SK-N-SH (cell line): ENCODE results near the gene NBEA. TPM values are rescaled to one million over a fixed set of nuclear protein-coding genes. Genes with fewer than 3 reads are reported as not detected.

Experiments used
- CTCF ChIA-PET: fragments of 300-600, 350-600 bp; formaldehyde crosslinking; extraction: SDS; loops from one replicate; lab custom pipeline; 2021; lab: Yijun Ruan, JAX
- POLR2A ChIA-PET: fragments of 350-600 bp; sonication (Branson Sonifier 250); formaldehyde crosslinking; extraction: SDS; loops from one replicate; lab custom pipeline; 2020; ENCODE audit warnings: antibody characterized with exemption, inconsistent platforms; lab: Yijun Ruan, JAX
- DNase-seq: peaks from one replicate; pipeline ENCODE4 v3.0.0; 2012
- H2AFZ ChIP-seq: fragments of 200-600 bp; sonication (generic); 2 replicates; pipeline ENCODE4 v1.8.1; 2016; ENCODE audit warnings: antibody characterized with exemption, mild to moderate bottlenecking, low read depth
- H3F3A ChIP-seq: fragments of 200-600 bp; sonication (generic); replicated peaks from 2 replicates; pipeline ENCODE3; 2016; ENCODE audit warnings: antibody characterized with exemption, mild to moderate bottlenecking; ENCODE audit not compliant: insufficient read depth
- H3K27ac ChIP-seq, 2 experiments: fragments of 200-500 bp in 1 of 2; fragments of 200-600 bp in 1 of 2; sonication (Bioruptor generic) in 1 of 2; sonication (generic), shearing (Covaris generic) in 1 of 2; 2 replicates each; pipeline versions ENCODE4 v1.5.1 to v1.6.1; 2014 to 2016; ENCODE audit warnings: low read depth in 2 of 2, inconsistent platforms in 1 of 2, low read length in 1 of 2, mild to moderate bottlenecking in 1 of 2, mixed read lengths in 1 of 2
- H3K27me3 ChIP-seq: fragments of 200-600 bp; sonication (generic), shearing (Covaris generic); 2 replicates; pipeline ENCODE4 v1.6.1; 2016; ENCODE audit warnings: mixed run types; ENCODE audit not compliant: insufficient read depth
- H3K36me3 ChIP-seq, 2 experiments: fragments of 200-500 bp in 1 of 2; fragments of 200-600 bp in 1 of 2; sonication (Bioruptor generic) in 1 of 2; sonication (generic) in 1 of 2; replicated peaks in 1 of 2; 2 replicates each; pipeline versions ENCODE3 to v1.5.1; 2014 to 2016; ENCODE audit warnings: low read length in 1 of 2, mild to moderate bottlenecking in 1 of 2; ENCODE audit not compliant: insufficient read depth in 2 of 2, control insufficient read depth in 1 of 2
- H3K4me1 ChIP-seq, 2 experiments: fragments of 200-500 bp in 1 of 2; fragments of 200-600 bp in 1 of 2; sonication (Bioruptor generic) in 1 of 2; sonication (generic), shearing (Covaris generic) in 1 of 2; 2 replicates each; pipeline versions ENCODE4 v1.5.1 to v1.6.1; 2014 to 2016; ENCODE audit warnings: low read depth in 1 of 2, low read length in 1 of 2, mixed run types in 1 of 2; ENCODE audit not compliant: insufficient read depth in 2 of 2, control insufficient read depth in 1 of 2
- H3K4me2 ChIP-seq: fragments of 200-600 bp; sonication (generic), shearing (Covaris generic); 2 replicates; pipeline ENCODE4 v1.6.1; 2017; ENCODE audit warnings: mixed run types
- H3K4me3 ChIP-seq, 2 experiments: fragments of 200-500 bp in 1 of 2; fragments of 200-600 bp in 1 of 2; sonication (Bioruptor generic) in 1 of 2; sonication (generic), shearing (Covaris generic) in 1 of 2; 2 replicates each; pipeline versions ENCODE4 v1.5.1 to v1.8.1; 2014 to 2016; ENCODE audit warnings: low read depth in 2 of 2, inconsistent platforms in 1 of 2, low read length in 1 of 2, mild to moderate bottlenecking in 1 of 2, mixed read lengths in 1 of 2, moderate library complexity in 1 of 2
- H3K79me2 ChIP-seq: fragments of 200-600 bp; sonication (generic); 2 replicates; pipeline ENCODE4 v1.8.1; 2017; ENCODE audit warnings: mild to moderate bottlenecking; ENCODE audit not compliant: insufficient read depth
- H3K9ac ChIP-seq: fragments of 200-600 bp; sonication (generic); 2 replicates; pipeline ENCODE4 v1.6.1; 2017; ENCODE audit warnings: mixed run types
- H3K9me2 ChIP-seq: fragments of 200-600 bp; sonication (generic); 2 replicates; pipeline ENCODE4 v1.6.1; 2017; ENCODE audit warnings: mixed run types
- H3K9me3 ChIP-seq: fragments of 200-600 bp; sonication (generic); 2 replicates; pipeline ENCODE4 v1.6.1; 2017; ENCODE audit warnings: mixed run types, mild to moderate bottlenecking, moderate library complexity
- H4K20me1 ChIP-seq: fragments of 200-600 bp; sonication (generic); 2 replicates; pipeline ENCODE4 v1.6.1; 2017; ENCODE audit warnings: mild to moderate bottlenecking, mixed run types; ENCODE audit not compliant: insufficient read depth
- CHD2 ChIP-seq: fragments of 150-350 bp; IDR thresholded peaks from 2 replicates; pipeline ENCODE4 v1.6.1; 2018; ENCODE audit warnings: low read length; ENCODE audit not compliant: partially characterized antibody
- EZH2phosphoT487 ChIP-seq: fragments of 200-600 bp; sonication (generic); IDR thresholded peaks from 2 replicates; pipeline ENCODE4 v1.6.1; 2017; ENCODE audit warnings: low read depth, mixed run types, mild to moderate bottlenecking, antibody characterized with exemption, moderate library complexity, borderline replicate concordance
- FOXM1 ChIP-seq: IDR thresholded peaks from 2 replicates; pipeline ENCODE4 v1.4.0; 2012; ENCODE audit warnings: low read depth, mild to moderate bottlenecking
- GABPA ChIP-seq: IDR thresholded peaks from 2 replicates; pipeline ENCODE4 v1.4.0; 2012; ENCODE audit warnings: low read depth, mild to moderate bottlenecking
- IRF3 ChIP-seq: fragments of 150-350 bp; IDR thresholded peaks from 2 replicates; pipeline ENCODE4 v1.6.1; 2016; ENCODE audit warnings: mild to moderate bottlenecking, low read depth, low read length
- JUND ChIP-seq: IDR thresholded peaks from 2 replicates; pipeline ENCODE4 v1.4.0; 2012
- MAX ChIP-seq: IDR thresholded peaks from 2 replicates; pipeline ENCODE4 v1.4.0; 2012; ENCODE audit warnings: low read depth
- NFIC ChIP-seq: IDR thresholded peaks from 2 replicates; pipeline ENCODE4 v1.4.0; 2012; ENCODE audit warnings: borderline replicate concordance
- NRF1 ChIP-seq: IDR thresholded peaks from 2 replicates; pipeline ENCODE4 v1.6.1; 2012; ENCODE audit warnings: low read depth, mild to moderate bottlenecking, low read length
- PBX3 ChIP-seq: IDR thresholded peaks from 2 replicates; pipeline ENCODE4; 2012
- POLR2AphosphoS5 ChIP-seq: IDR thresholded peaks from 2 replicates; pipeline ENCODE4 v1.6.1; 2012; ENCODE audit warnings: low read depth, low read length
- RCOR1 ChIP-seq: fragments of 150-350 bp; IDR thresholded peaks from 2 replicates; pipeline ENCODE4 v1.6.1; 2017; ENCODE audit warnings: antibody characterized with exemption, low read length
- RFX5 ChIP-seq: IDR thresholded peaks from 2 replicates; pipeline ENCODE4 v1.6.1; 2012; ENCODE audit warnings: mild to moderate bottlenecking, improper control_type of control experiment, low read length
- RXRA ChIP-seq: IDR thresholded peaks from 2 replicates; pipeline ENCODE4 v1.4.0; 2012; ENCODE audit warnings: low read depth, mild to moderate bottlenecking, borderline replicate concordance
- SIN3A ChIP-seq: IDR thresholded peaks from 2 replicates; pipeline ENCODE4 v1.6.1; 2012; ENCODE audit warnings: low read depth, mild to moderate bottlenecking, low read length, moderate library complexity, borderline replicate concordance
- TAF1 ChIP-seq: IDR thresholded peaks from 2 replicates; pipeline ENCODE4 v1.6.1; 2012; ENCODE audit warnings: low read depth, mild to moderate bottlenecking, low read length, moderate library complexity, borderline replicate concordance
- TCF12 ChIP-seq: IDR thresholded peaks from 2 replicates; pipeline ENCODE4 v1.4.0; 2012
- USF1 ChIP-seq: IDR thresholded peaks from 2 replicates; pipeline ENCODE4 v1.4.0; 2012; ENCODE audit warnings: low read depth, borderline replicate concordance
- YY1 ChIP-seq: IDR thresholded peaks from 2 replicates; pipeline ENCODE4 v1.4.0; 2012; ENCODE audit warnings: low read depth, mild to moderate bottlenecking
- WGBS: methylation state at CpG from one replicate; pipeline ENCODE4 v1.1.6; 2017; ENCODE audit warnings: low lambda C conversion rate; 5-methylcytosine and 5-hydroxymethylcytosine counted together
- polyA plus RNA-seq, 3 experiments: library from polyadenylated mRNA; depleted of rRNA; stranded (reverse); fragments of >200 nt; gene quantifications; 2 replicates each; pipeline ENCODE4 v1.2.3, GENCODE V29; 2012
- TF ChIP-seq, protein P1 (sequence below): IDR thresholded peaks from 2 replicates; pipeline ENCODE4 v1.6.1; 2012; ENCODE audit warnings: mild to moderate bottlenecking, low read depth, low read length, moderate library complexity

Gene NBEA
- polyA plus RNA-seq, 1 of the 3 experiments (the other 2 are of a cell fraction), result 12.3 TPM

DNA sequence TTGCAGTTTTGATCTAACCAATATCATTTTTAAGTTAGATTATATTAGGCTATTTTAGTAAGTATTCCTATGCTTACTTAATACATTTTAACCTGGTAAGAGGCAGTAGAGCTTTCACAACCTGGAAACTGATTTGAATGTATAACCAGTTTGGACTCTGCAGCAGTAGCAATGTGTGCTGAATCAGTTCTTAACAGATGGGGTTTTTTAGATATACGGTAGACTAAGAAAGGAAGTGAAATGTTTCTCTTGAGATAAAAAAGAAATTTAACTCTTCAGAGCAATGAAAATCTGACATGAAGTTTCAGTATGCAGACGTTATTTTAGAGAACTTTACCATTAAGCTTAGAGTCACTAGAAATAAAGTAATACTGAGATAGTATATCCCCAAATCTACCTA is 2.7 kb downstream of the NBEA start (continued):
- no peak for TF ChIP-seq RFX5
- no peak for TF ChIP-seq EZH2phosphoT487

- DNase-seq, result no peak
- POLR2A ChIA-PET, result no interaction called here
- Histone ChIP-seq H3K79me2 (peaks cover 8% of the 10 kb centered on the region), H3K9me2 (no peaks in the 10 kb centered on the region), H3K9me3 (no peaks in the 10 kb centered on the region), H3K4me1 (no peaks in the 10 kb centered on the region; a peak in 1 of 4 replicates), H3K27ac (no peak overlapping the region), H3K4me2 (no peak overlapping the region), H3K27me3 (no peaks in the 10 kb centered on the region), H4K20me1 (0 out of 2 replicates have a peak, but pooled peaks cover 3% of the 10 kb centered on the region), H3K4me3 (no peak overlapping the region), H3K9ac (no peak overlapping the region), H3F3A (no peaks in the 10 kb centered on the region), H3K36me3 (peaks cover 0 to 4% of the 10 kb centered on the region in 2 experiments), H2AFZ (no peak overlapping the region)
- CTCF ChIA-PET, result interaction anchor here (0.5 kb wide), 1 partner anchor 1003 kb away, joined by 3 read pairs; no protein-coding TSS in a partner anchor
- TF ChIP-seq POLR2AphosphoS5 (no peak), YY1 (no peak), RFX5 (no peak), MAX (no peak), JUND (no peak), PBX3 (no peak), FOXM1 (no peak)
Measured at GRCh38 chr13:34951528-34951927, 9.5 kb downstream of the NBEA start.

DNA sequence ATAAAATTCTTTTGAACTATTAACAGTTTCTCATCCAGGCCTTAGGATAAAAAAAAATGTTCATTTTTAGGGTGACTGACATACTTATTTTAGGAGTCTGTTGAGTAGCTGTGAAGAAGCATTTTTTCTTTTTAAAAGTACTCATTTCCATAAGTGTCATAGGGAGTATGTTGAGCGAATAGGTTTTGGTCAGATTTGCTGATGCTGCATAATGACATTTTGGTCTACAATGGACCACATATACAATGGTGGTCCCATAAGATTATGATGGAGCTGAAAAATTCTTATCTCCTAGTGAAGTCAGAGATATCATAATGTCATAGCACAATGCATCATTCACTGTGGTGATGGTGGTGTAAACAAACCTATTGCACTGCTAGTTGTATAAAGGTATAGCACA is 17.4 kb downstream of the NBEA start:
- 100% methylated on average over 1 of the region's 1 CpG for WGBS
- no peaks in the 10 kb centered on the region for H3F3A ChIP-seq
- H3K4me1 ChIP-seq, result no peaks in the 10 kb centered on the region; a peak in 1 of 4 replicates
- DNase-seq, result no peak
- CTCF ChIA-PET, result interaction anchor here (1.5 kb wide), 1 partner anchor 9 kb away, joined by 3 read pairs; no protein-coding TSS in a partner anchor
- no peak overlapping the region for H3K9ac ChIP-seq
- H3K36me3 ChIP-seq, result no peaks in the 10 kb centered on the region
- POLR2A ChIA-PET, result no interaction called here
- no peak overlapping the region for H2AFZ ChIP-seq
- H3K27me3 ChIP-seq, result no peaks in the 10 kb centered on the region
- no peak overlapping the region for H3K4me3 ChIP-seq
- H3K9me2 ChIP-seq, result no peaks in the 10 kb centered on the region
- no peak overlapping the region for H3K4me2 ChIP-seq
- no peak overlapping the region for H3K27ac ChIP-seq
- no peak for TF ChIP-seq RCOR1
- TF ChIP-seq EZH2phosphoT487, result no peak
- no peak for TF ChIP-seq RXRA
- no peak for TF ChIP-seq NRF1
- TF ChIP-seq SIN3A, result no peak
- no peak for TF ChIP-seq NFIC
- TF ChIP-seq MAX, result no peak
- TF ChIP-seq TCF12, result no peak
- no peak for TF ChIP-seq CHD2
- no peak for TF ChIP-seq POLR2AphosphoS5
- no peak for TF ChIP-seq IRF3
- TF ChIP-seq USF1, result no peak
- TF ChIP-seq GABPA, result no peak
- no peak for TF ChIP-seq TAF1
- TF ChIP-seq, protein P1, sequence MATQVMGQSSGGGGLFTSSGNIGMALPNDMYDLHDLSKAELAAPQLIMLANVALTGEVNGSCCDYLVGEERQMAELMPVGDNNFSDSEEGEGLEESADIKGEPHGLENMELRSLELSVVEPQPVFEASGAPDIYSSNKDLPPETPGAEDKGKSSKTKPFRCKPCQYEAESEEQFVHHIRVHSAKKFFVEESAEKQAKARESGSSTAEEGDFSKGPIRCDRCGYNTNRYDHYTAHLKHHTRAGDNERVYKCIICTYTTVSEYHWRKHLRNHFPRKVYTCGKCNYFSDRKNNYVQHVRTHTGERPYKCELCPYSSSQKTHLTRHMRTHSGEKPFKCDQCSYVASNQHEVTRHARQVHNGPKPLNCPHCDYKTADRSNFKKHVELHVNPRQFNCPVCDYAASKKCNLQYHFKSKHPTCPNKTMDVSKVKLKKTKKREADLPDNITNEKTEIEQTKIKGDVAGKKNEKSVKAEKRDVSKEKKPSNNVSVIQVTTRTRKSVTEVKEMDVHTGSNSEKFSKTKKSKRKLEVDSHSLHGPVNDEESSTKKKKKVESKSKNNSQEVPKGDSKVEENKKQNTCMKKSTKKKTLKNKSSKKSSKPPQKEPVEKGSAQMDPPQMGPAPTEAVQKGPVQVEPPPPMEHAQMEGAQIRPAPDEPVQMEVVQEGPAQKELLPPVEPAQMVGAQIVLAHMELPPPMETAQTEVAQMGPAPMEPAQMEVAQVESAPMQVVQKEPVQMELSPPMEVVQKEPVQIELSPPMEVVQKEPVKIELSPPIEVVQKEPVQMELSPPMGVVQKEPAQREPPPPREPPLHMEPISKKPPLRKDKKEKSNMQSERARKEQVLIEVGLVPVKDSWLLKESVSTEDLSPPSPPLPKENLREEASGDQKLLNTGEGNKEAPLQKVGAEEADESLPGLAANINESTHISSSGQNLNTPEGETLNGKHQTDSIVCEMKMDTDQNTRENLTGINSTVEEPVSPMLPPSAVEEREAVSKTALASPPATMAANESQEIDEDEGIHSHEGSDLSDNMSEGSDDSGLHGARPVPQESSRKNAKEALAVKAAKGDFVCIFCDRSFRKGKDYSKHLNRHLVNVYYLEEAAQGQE, result no peak
- no peaks in the 10 kb centered on the region for H3K79me2 ChIP-seq
- no peaks in the 10 kb centered on the region for H3K9me3 ChIP-seq
- no peaks in the 10 kb centered on the region for H4K20me1 ChIP-seq
